GM04504 (cell line): ENCODE measurements around the gene SLFN12L.
A peak's percentile ranks its signal among the peaks of the same experiment; 100 is the strongest.

Experiments used
- DNase-seq: peaks from one replicate; pipeline ENCODE4 v3.0.0-alpha.2; 2012; ENCODE audit warnings: low read depth

SLFN12L gene

DNA sequence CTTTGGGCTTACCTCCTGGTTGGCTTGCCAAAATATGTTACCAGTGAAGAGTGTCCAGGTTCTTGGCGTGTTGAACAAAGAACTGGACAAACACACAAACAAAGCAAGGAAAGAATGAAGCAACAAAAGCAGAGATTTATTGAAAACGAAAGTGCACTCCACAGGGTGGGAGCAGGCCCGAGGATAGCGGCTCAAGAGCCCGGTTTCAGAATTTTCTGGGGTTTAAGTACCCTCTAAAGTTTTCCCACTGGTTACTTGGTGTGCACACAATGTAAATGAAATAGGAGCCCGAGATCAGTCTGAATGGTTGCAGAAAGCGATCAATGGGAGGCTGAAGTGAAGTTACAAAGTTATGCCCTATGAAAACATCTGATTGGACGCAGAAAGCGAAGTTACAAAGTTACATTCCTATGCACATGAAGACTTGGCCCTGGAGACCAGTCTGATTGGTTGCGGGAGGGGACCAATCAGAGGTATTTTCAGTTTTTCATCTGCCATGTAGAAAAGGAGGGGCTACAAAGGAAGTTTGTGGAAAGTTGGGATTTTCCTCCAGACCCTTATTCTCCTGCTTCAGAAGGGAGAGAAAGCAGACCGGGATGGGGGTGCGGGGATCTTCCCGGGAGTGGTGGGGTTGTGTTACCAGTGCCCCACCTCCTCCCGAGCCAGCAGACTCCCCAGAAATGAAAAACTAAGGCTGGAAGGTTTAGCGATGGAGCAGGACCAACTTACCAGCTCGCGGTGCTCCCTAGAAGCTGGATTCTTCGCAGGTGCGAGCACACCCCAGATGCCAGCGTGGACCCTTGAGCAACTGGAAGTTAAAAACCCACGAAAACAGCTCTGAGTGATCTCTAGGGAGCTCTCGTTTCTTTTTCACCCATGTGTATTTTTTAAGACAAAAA is 105.1 kb downstream of the SLFN12L start, which contains the start of gene SLFN12:
TSS of gene SLFN12 (minus strand) at position 325 of the 899 bp plus-strand sequence. CDS start 9,472 bp downstream, outside the sequence.
- peak; percentile 28 for DNase-seq

DNA sequence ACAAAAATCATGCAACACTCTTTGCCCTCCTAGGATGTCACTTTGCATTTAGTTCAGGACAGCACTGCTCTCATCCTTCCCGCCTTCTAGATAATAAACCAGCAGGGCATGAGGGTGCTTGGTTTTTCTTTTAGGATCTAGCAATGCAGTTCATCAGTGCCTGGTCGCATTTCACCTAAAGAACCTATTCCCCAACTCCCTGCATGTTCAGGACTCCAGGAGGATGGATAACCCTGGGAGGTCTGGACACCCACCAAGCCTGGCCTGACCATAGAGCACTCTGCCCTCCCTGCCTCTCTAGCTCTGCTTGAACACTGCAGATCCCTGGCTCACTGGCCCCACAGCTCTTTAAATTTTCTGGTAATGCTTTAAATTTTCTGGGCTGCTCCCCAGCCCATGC is 107.8 kb downstream of the SLFN12L start:
- no peak for DNase-seq

DNA sequence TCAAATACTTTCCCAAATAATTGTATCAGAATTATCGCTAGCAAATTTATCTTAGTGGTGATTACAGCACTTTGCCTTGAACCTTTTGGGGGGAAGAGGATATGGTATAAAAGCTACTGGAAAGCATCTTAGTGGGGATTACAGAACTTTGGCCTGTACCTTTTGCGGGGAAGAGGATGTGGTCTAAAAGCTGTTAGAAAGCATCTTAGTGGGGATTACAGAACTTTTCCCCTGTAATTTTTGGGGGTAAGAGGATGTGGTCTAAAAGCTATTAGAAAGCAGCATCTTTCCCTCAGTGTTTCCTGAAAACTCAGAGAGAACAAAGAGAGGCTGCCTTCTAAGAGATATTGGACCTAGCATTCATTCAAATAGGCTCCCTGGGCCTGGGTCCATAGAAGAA is 109.2 kb downstream of the SLFN12L start:
- no peak for DNase-seq

GRCh38 chr17:35423761-35424160 is 113.7 kb downstream of the SLFN12L start:
- DNase-seq: no peak
